Measurements from ENCODE around the gene COTL1. TPM values are rescaled to one million over a fixed set of nuclear protein-coding genes. Genes with fewer than 3 reads are reported as not detected.

The COTL1 gene
- total and polyA plus RNA-seq, 8 donors: 92.7 to 206 (median 119) TPM

- peaks cover 0 to 12% of the 10 kb centered on the region in 2 donors for H3K36me3 ChIP-seq
- peak overlapping the region in 1 of 2 donors; percentile 90 for H3K4me3 ChIP-seq
- DNase-seq (peak in 1 of 4 donors; percentile 26), ATAC-seq (no peak)
- peaks cover 0 to 9% of the 10 kb centered on the region in 2 donors for H3K27me3 ChIP-seq
- no peak for TF ChIP-seq CTCF (IDR thresholded peaks at IDR 0.05)
- peak overlapping the region in 1 of 2 donors; percentile 37 for H3K27ac ChIP-seq
- H3K4me1 ChIP-seq: peaks cover 13 to 87% of the 10 kb centered on the region in 2 donors
- intact Hi-C loops (cut with DNase I): no loop called here
- H3K9me3 ChIP-seq: peaks cover 0 to 5% of the 10 kb centered on the region in 2 donors
Observed at GRCh38 chr16:84614623-84614967, 3.3 kb downstream of the COTL1 start.

GRCh38 chr16:84614073-84614459 is 3.8 kb downstream of the COTL1 start:
- Histone ChIP-seq H3K27me3 (peaks cover 0 to 9% of the 10 kb centered on the region in 2 donors), H3K36me3 (peaks cover 0 to 12% of the 10 kb centered on the region in 2 donors), H3K4me3 (peak overlapping the region in 1 of 2 donors; percentile 90), H3K4me1 (peaks cover 13 to 91% of the 10 kb centered on the region in 2 donors), H3K9me3 (peaks cover 0 to 5% of the 10 kb centered on the region in 2 donors), H3K27ac (peak overlapping the region in 1 of 2 donors; percentile 7)
- ATAC-seq (no peak), DNase-seq (peak in 1 of 4 donors; percentile 67)
- intact Hi-C loops (cut with DNase I): no loop called here
- TF ChIP-seq CTCF (IDR thresholded peaks at IDR 0.05): no peak

GRCh38 chr16:84613408-84614072 is 4.3 kb downstream of the COTL1 start:
- Histone ChIP-seq H3K9me3 (peaks cover 0 to 5% of the 10 kb centered on the region in 2 donors), H3K27ac (peak overlapping the region in 1 of 2 donors; percentile 7), H3K4me3 (peak overlapping the region in 1 of 2 donors; percentile 90), H3K27me3 (peaks cover 0 to 9% of the 10 kb centered on the region in 2 donors), H3K4me1 (peaks cover 13 to 91% of the 10 kb centered on the region in 2 donors), H3K36me3 (peaks cover 0 to 12% of the 10 kb centered on the region in 2 donors)
- TF ChIP-seq CTCF (IDR thresholded peaks at IDR 0.05): no peak
- no peak for ATAC-seq
- DNase-seq: no peak
- intact Hi-C loops (cut with DNase I): no loop called here

DNA sequence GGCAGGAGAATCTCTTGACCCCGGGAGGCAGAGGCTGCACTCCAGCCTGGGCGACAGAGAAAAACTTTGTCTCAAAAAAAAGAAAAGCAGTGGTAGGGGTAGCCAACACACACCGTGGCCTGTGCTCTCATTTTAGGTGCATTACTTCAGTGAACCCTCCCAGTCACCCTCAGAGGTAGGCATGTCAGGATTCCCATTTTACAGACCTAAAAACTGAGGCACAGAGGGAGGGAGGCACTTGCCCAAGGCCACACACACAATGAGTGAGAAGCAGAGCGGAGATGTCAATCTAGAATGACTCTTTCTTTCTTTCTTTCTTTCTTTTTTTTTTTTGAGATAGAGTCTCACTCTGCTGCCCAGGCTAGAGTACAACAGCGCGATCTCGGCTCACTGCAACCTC is 5.2 kb downstream of the COTL1 start:
- Histone ChIP-seq H3K27ac (no peak overlapping the region), H3K9me3 (peaks cover 0 to 5% of the 10 kb centered on the region in 2 donors), H3K36me3 (peaks cover 0 to 12% of the 10 kb centered on the region in 2 donors), H3K4me3 (no peak overlapping the region), H3K4me1 (peaks cover 13 to 97% of the 10 kb centered on the region in 2 donors), H3K27me3 (peaks cover 0 to 9% of the 10 kb centered on the region in 2 donors)
- no peak for TF ChIP-seq CTCF (IDR thresholded peaks at IDR 0.05)
- ATAC-seq (no peak), DNase-seq (no peak)
- intact Hi-C loops (cut with DNase I): no loop called here

DNA sequence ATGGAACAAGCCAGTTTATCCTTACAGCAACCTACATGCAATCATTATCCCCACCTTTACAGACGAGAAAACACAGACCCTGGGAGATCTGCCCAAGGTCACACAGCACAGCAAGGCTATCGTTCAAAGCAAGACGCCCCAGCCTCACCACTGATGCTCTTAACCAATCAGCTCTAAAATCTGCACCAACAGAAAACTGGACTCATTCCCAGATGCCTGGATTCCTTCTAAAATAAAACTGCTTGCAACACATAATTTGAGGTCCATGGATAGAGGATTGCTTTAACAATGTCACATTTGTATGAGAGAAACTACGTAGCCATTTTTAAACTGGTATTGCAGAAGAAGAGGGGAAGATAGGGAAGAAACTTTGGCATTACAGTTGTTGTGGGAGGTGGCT is 6.8 kb downstream of the COTL1 start:
- Histone ChIP-seq H3K27ac (peak overlapping the region in 1 of 2 donors; percentile 88), H3K27me3 (peaks cover 0 to 2% of the 10 kb centered on the region in 2 donors), H3K36me3 (peaks cover 0 to 12% of the 10 kb centered on the region in 2 donors), H3K4me1 (peaks cover 13 to 97% of the 10 kb centered on the region in 2 donors), H3K4me3 (no peak overlapping the region), H3K9me3 (peaks cover 0 to 5% of the 10 kb centered on the region in 2 donors)
- TF ChIP-seq CTCF (IDR thresholded peaks at IDR 0.05): no peak
- intact Hi-C loops (cut with DNase I): no loop called here
- ATAC-seq (no peak), DNase-seq (peak in 1 of 4 donors; percentile 74)
